Stimulated activated effector memory CD8-positive, alpha-beta T cell treated with anti-CD3 and anti-CD28 coated beads, Interleukin-12 subunit alpha, Interleukin-12 subunit beta, amount 100 ng/mL, for 72 hours (primary cell): ENCODE results near the gene SECISBP2L.

Experiments used
- ATAC-seq: fragments of 150-1000 bp; cut with Tn5 transposase; 2 replicates; pipeline ENCODE4 v1.10.0; 2021
- DNase-seq, 2 donors: peaks; one replicate each; pipeline ENCODE4 v3.0.0; 2021 to 2022; ENCODE audit warnings: low spot score in 2 of 2
- H3K27ac Mint-ChIP-seq: one replicate; pipeline ENCODE4 v1.8.0; 2022; ENCODE audit warnings: mild to moderate bottlenecking, mixed read lengths
- H3K36me3 Mint-ChIP-seq: one replicate; pipeline ENCODE4 v1.8.0; 2022; ENCODE audit warnings: mild to moderate bottlenecking, mixed read lengths
- H3K4me1 Mint-ChIP-seq: one replicate; pipeline ENCODE4 v1.8.0; 2022; ENCODE audit warnings: mixed read lengths
- H3K4me3 Mint-ChIP-seq: one replicate; pipeline ENCODE4 v1.8.0; 2022; ENCODE audit warnings: mild to moderate bottlenecking, mixed read lengths
- H3K9me3 Mint-ChIP-seq: one replicate; pipeline ENCODE4 v1.8.0; 2022; ENCODE audit warnings: mixed read lengths

The SECISBP2L gene

GRCh38 chr15:49063402-49064280 is 17.4 kb upstream of the SECISBP2L start:
- DNase-seq, result no peak
- Mint-ChIP-seq H3K4me1 (no peaks in the 10 kb centered on the region), H3K9me3 (no peaks in the 10 kb centered on the region), H3K27ac (no peak overlapping the region), H3K36me3 (no peaks in the 10 kb centered on the region), H3K4me3 (no peak overlapping the region)
- ATAC-seq, result no peak

GRCh38 chr15:49062900-49063299 is 16.7 kb upstream of the SECISBP2L start:
- Mint-ChIP-seq H3K27ac (no peak overlapping the region), H3K9me3 (no peaks in the 10 kb centered on the region), H3K36me3 (no peaks in the 10 kb centered on the region), H3K4me3 (no peak overlapping the region), H3K4me1 (no peaks in the 10 kb centered on the region)
- no peak for DNase-seq
- ATAC-seq, result no peak

GRCh38 chr15:49060710-49061495 is 14.7 kb upstream of the SECISBP2L start:
- no peak overlapping the region for H3K4me3 Mint-ChIP-seq
- ATAC-seq, result no peak
- H3K4me1 Mint-ChIP-seq, result no peaks in the 10 kb centered on the region
- H3K9me3 Mint-ChIP-seq, result no peaks in the 10 kb centered on the region
- H3K27ac Mint-ChIP-seq, result no peak overlapping the region
- H3K36me3 Mint-ChIP-seq, result no peaks in the 10 kb centered on the region
- no peak for DNase-seq

- Mint-ChIP-seq H3K4me3 (no peak overlapping the region), H3K9me3 (no peaks in the 10 kb centered on the region), H3K27ac (no peak overlapping the region), H3K36me3 (no peaks in the 10 kb centered on the region), H3K4me1 (no peaks in the 10 kb centered on the region)
- DNase-seq (no peak), ATAC-seq (no peak)
These were observed 13.2 kb upstream of the SECISBP2L start for GRCh38 chr15:49059491-49059890.

- no peak for DNase-seq
- H3K27ac Mint-ChIP-seq, result no peak overlapping the region
- H3K36me3 Mint-ChIP-seq, result no peaks in the 10 kb centered on the region
- H3K4me3 Mint-ChIP-seq, result no peak overlapping the region
- H3K4me1 Mint-ChIP-seq, result no peaks in the 10 kb centered on the region
- no peak for ATAC-seq
- no peaks in the 10 kb centered on the region for H3K9me3 Mint-ChIP-seq
These were observed 12.3 kb upstream of the SECISBP2L start for GRCh38 chr15:49058559-49058958.

GRCh38 chr15:49055630-49056029 is 9.4 kb upstream of the SECISBP2L start:
- no peaks in the 10 kb centered on the region for H3K4me1 Mint-ChIP-seq
- ATAC-seq (no peak), DNase-seq (no peak)
- H3K4me3 Mint-ChIP-seq, result no peak overlapping the region
- no peak overlapping the region for H3K27ac Mint-ChIP-seq
- H3K36me3 Mint-ChIP-seq, result no peaks in the 10 kb centered on the region
- no peaks in the 10 kb centered on the region for H3K9me3 Mint-ChIP-seq

- H3K27ac Mint-ChIP-seq, result no peak overlapping the region
These were observed 6.4 kb upstream of the SECISBP2L start for GRCh38 chr15:49052662-49053061.

GRCh38 chr15:49047456-49047855 is 1.2 kb upstream of the SECISBP2L start:
- Mint-ChIP-seq H3K27ac (no peak overlapping the region), H3K36me3 (peaks cover 13% of the 10 kb centered on the region), H3K4me1 (peaks cover 13% of the 10 kb centered on the region), H3K4me3 (no peak overlapping the region), H3K9me3 (no peaks in the 10 kb centered on the region)
- ATAC-seq, result no peak
- no peak for DNase-seq

More at GRCh38 chr15:49052662-49053061, 6.4 kb upstream of the SECISBP2L start:
- H3K4me3 Mint-ChIP-seq, result no peak overlapping the region
- no peaks in the 10 kb centered on the region for H3K36me3 Mint-ChIP-seq
- no peak for ATAC-seq
- H3K9me3 Mint-ChIP-seq, result no peaks in the 10 kb centered on the region
- no peak for DNase-seq
- no peaks in the 10 kb centered on the region for H3K4me1 Mint-ChIP-seq

- Mint-ChIP-seq H3K9me3 (no peaks in the 10 kb centered on the region), H3K4me1 (peaks cover 26% of the 10 kb centered on the region), H3K27ac (peak overlapping the region; percentile 95), H3K4me3 (peak overlapping the region; percentile 94), H3K36me3 (peaks cover 13% of the 10 kb centered on the region)
- DNase-seq (no peak), ATAC-seq (peak; percentile 30)
These were observed 461 bp downstream of the SECISBP2L start for GRCh38 chr15:49045751-49046219.

GRCh38 chr15:49044766-49045606 is 1.3 kb downstream of the SECISBP2L start:
- H3K9me3 Mint-ChIP-seq, result no peaks in the 10 kb centered on the region
- DNase-seq, result no peak
- H3K4me1 Mint-ChIP-seq, result peaks cover 26% of the 10 kb centered on the region
- ATAC-seq, result no peak
- H3K4me3 Mint-ChIP-seq, result peak overlapping the region; percentile 94
- peak overlapping the region; percentile 95 for H3K27ac Mint-ChIP-seq
- H3K36me3 Mint-ChIP-seq, result peaks cover 13% of the 10 kb centered on the region

GRCh38 chr15:49044002-49044401 is 2.2 kb downstream of the SECISBP2L start:
- H3K4me3 Mint-ChIP-seq, result peak overlapping the region; percentile 94
- no peaks in the 10 kb centered on the region for H3K9me3 Mint-ChIP-seq
- ATAC-seq (no peak), DNase-seq (no peak)
- no peak overlapping the region for H3K27ac Mint-ChIP-seq
- peaks cover 26% of the 10 kb centered on the region for H3K4me1 Mint-ChIP-seq
- peaks cover 13% of the 10 kb centered on the region for H3K36me3 Mint-ChIP-seq

- peaks cover 18% of the 10 kb centered on the region for H3K36me3 Mint-ChIP-seq
- no peaks in the 10 kb centered on the region for H3K9me3 Mint-ChIP-seq
- ATAC-seq (no peak), DNase-seq (no peak)
- H3K27ac Mint-ChIP-seq, result no peak overlapping the region
- H3K4me1 Mint-ChIP-seq, result peaks cover 33% of the 10 kb centered on the region
- H3K4me3 Mint-ChIP-seq, result no peak overlapping the region
These were observed 4.1 kb downstream of the SECISBP2L start for GRCh38 chr15:49042165-49042564.

GRCh38 chr15:49041426-49041825 is 4.8 kb downstream of the SECISBP2L start:
- Mint-ChIP-seq H3K9me3 (no peaks in the 10 kb centered on the region), H3K27ac (no peak overlapping the region), H3K4me3 (no peak overlapping the region), H3K4me1 (peaks cover 29% of the 10 kb centered on the region), H3K36me3 (peaks cover 15% of the 10 kb centered on the region)
- no peak for DNase-seq
- ATAC-seq, result no peak

- H3K36me3 Mint-ChIP-seq, result peaks cover 17% of the 10 kb centered on the region
- H3K4me3 Mint-ChIP-seq, result no peak overlapping the region
- DNase-seq (no peak), ATAC-seq (no peak)
- no peaks in the 10 kb centered on the region for H3K9me3 Mint-ChIP-seq
- H3K4me1 Mint-ChIP-seq, result peaks cover 29% of the 10 kb centered on the region
- H3K27ac Mint-ChIP-seq, result no peak overlapping the region
These were observed 6.1 kb downstream of the SECISBP2L start for GRCh38 chr15:49040151-49040550.

- ATAC-seq, result no peak
- H3K4me3 Mint-ChIP-seq, result no peak overlapping the region
- DNase-seq, result no peak
- peaks cover 34% of the 10 kb centered on the region for H3K36me3 Mint-ChIP-seq
- H3K4me1 Mint-ChIP-seq, result peaks cover 27% of the 10 kb centered on the region
- H3K27ac Mint-ChIP-seq, result no peak overlapping the region
- H3K9me3 Mint-ChIP-seq, result no peaks in the 10 kb centered on the region
These were observed 7.9 kb downstream of the SECISBP2L start for GRCh38 chr15:49038382-49038781.
